Parathyroid adenoma (tissue), 2 donors: ENCODE results near the gene ARHGEF3.
"Not testable (repeated sequence)": the region's sequence is repeated elsewhere in the genome, so short reads cannot be mapped to it uniquely, and the experiment has no call there.

Experiments used
- H2AFZ ChIP-seq: fragments of 300-600 bp; sonication (generic); one replicate; pipeline ENCODE4 v1.7.0; 2017; ENCODE audit warnings: antibody characterized with exemption, mild to moderate bottlenecking
- H3K27ac ChIP-seq: fragments of 300-600 bp; sonication (generic); one replicate; pipeline ENCODE4 v1.7.0; 2017
- H3K27me3 ChIP-seq: fragments of 300-600 bp; sonication (generic); one replicate; pipeline ENCODE4 v1.7.0; 2017; ENCODE audit warnings: low read length; ENCODE audit not compliant: control insufficient read depth, insufficient read depth
- H3K36me3 ChIP-seq: fragments of 300-600 bp; sonication (generic); one replicate; pipeline ENCODE4 v1.7.0; 2017; ENCODE audit warnings: low read length; ENCODE audit not compliant: control insufficient read depth, insufficient read depth
- H3K4me1 ChIP-seq: fragments of 300-600 bp; sonication (generic); one replicate; pipeline ENCODE4 v1.7.0; 2017; ENCODE audit warnings: control low read depth
- H3K4me2 ChIP-seq: fragments of 300-600 bp; sonication (generic); one replicate; pipeline ENCODE4 v1.7.0; 2017; ENCODE audit warnings: low read length
- H3K4me3 ChIP-seq: fragments of 300-600 bp; sonication (generic); one replicate; pipeline ENCODE4 v1.7.0; 2017; ENCODE audit warnings: low read depth, low read length
- H3K79me2 ChIP-seq: fragments of 300-600 bp; sonication (generic); one replicate; pipeline ENCODE4 v1.7.0; 2017; ENCODE audit warnings: control low read depth
- H3K9ac ChIP-seq: fragments of 300-600 bp; sonication (generic); one replicate; pipeline ENCODE4 v1.7.0; 2017; ENCODE audit warnings: mild to moderate bottlenecking
- H3K9me3 ChIP-seq: fragments of 300-600 bp; sonication (generic); one replicate; pipeline ENCODE4 v1.7.0; 2017; ENCODE audit warnings: low read length; ENCODE audit not compliant: control insufficient read depth
- CTCF ChIP-seq: fragments of 300-600 bp; sonication (generic); IDR thresholded peaks from one replicate; pipeline ENCODE4 v1.7.0; 2017; ENCODE audit warnings: antibody characterized with exemption, mild to moderate bottlenecking
- donor health status: primary hyperparathyroidism.

The ARHGEF3 gene

DNA sequence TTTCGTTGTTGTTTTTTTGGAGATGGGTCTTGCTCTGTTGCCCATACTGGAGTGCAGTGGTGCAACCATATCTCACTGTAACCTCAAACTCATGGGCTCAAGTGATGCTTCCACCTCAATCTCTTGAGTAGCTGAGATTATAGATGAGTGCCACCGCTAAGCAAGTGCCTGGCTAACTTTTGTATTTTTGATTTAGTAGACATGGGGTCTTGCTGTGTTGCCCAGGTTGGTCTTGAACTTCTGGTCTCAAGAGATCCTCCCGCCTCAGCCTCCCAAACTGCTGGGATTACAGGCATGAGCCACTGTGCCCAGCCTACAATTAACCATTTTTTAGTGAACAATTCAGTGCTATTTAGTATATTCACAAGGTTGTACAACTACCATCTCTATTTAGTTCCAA is 42.2 kb downstream of the ARHGEF3 start:
- H3K36me3 ChIP-seq: no peaks in the 10 kb centered on the region
- H3K79me2 ChIP-seq: peaks cover 44% of the 10 kb centered on the region
- H3K9me3 ChIP-seq: no peaks in the 10 kb centered on the region
- H3K9ac ChIP-seq: no peak overlapping the region
- H3K27me3 ChIP-seq: no peaks in the 10 kb centered on the region
- no peak overlapping the region for H3K4me2 ChIP-seq
- no peak for TF ChIP-seq CTCF
- H3K4me1 ChIP-seq: peaks cover 2% of the 10 kb centered on the region
- H3K4me3 ChIP-seq: no peak overlapping the region
- no peak overlapping the region for H3K27ac ChIP-seq
- no peak overlapping the region for H2AFZ ChIP-seq

DNA sequence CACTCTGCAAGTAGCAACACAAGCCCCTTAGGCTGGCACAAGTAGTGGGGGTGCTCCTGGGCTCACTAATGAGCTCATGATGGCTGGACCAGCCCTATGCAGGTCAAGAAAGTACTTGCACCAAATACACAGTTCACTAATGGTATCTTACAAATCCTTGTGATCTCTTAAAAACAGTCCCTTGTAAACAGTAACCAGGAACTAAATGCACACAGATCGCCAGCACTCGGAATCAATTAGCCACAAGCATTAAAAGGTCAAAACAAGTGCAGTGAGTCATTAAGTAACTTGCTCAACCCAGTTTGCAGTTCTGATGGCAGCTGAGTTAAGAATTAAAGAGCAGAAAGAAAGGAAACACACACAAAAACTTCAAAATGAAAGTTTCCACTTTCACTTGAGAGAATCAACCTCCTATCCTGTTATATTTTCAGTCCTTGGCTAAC is 43.2 kb downstream of the ARHGEF3 start:
- Histone ChIP-seq H3K4me3 (no peak overlapping the region), H3K4me2 (no peak overlapping the region), H3K36me3 (no peaks in the 10 kb centered on the region), H3K27ac (no peak overlapping the region), H2AFZ (no peak overlapping the region), H3K79me2 (peaks cover 44% of the 10 kb centered on the region), H3K27me3 (no peaks in the 10 kb centered on the region), H3K9ac (no peak overlapping the region), H3K4me1 (peaks cover 2% of the 10 kb centered on the region), H3K9me3 (no peaks in the 10 kb centered on the region)
- TF ChIP-seq CTCF: no peak

GRCh38 chr3:56758042-56758441 is 43.7 kb downstream of the ARHGEF3 start:
- not testable (repeated sequence) for H3K4me3 ChIP-seq, H3K36me3 ChIP-seq, H3K4me1 ChIP-seq, H3K9ac ChIP-seq, H2AFZ ChIP-seq, H3K4me2 ChIP-seq, H3K27ac ChIP-seq, H3K27me3 ChIP-seq, H3K9me3 ChIP-seq
- H3K79me2 ChIP-seq: peaks cover 41% of the 10 kb centered on the region

GRCh38 chr3:56754741-56755417 is 46.9 kb downstream of the ARHGEF3 start:
- Histone ChIP-seq H3K9me3 (no peaks in the 10 kb centered on the region), H3K79me2 (peaks cover 11% of the 10 kb centered on the region), H3K9ac (no peak overlapping the region), H3K4me2 (no peak overlapping the region), H3K4me3 (no peak overlapping the region), H3K27ac (no peak overlapping the region), H2AFZ (no peak overlapping the region), H3K27me3 (no peaks in the 10 kb centered on the region), H3K4me1 (peaks cover 2% of the 10 kb centered on the region), H3K36me3 (no peaks in the 10 kb centered on the region)
- no peak for TF ChIP-seq CTCF

DNA sequence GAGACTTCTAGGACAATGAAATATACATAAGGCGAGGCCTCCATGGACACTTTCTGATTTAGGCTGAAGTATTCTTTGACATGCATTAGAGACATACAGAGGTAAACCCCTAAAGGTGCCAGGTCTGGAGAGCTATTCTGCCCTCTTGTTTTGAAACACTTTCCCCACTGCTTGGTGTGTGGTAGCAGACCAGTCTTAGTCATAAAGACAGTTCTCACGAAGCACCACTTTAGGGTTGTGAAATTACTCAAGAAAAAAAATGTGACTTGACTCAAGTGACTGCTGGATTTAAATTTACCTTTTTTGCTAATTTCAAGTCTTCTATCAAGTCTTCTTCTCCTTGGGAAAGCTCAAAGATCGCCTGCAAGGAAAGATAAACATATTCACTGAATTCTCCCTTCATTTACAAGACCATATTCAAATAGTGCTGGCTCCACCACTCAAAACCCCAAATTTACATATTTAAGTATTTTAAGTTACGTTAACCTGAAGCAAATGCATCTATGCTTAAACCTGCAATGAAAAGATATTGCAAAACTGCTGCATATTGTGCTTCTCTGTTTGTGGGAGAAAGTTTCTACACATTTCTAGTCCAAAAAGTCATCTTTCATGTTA is 48.4 kb downstream of the ARHGEF3 start:
- Histone ChIP-seq H3K27me3 (no peaks in the 10 kb centered on the region), H2AFZ (no peak overlapping the region), H3K36me3 (no peaks in the 10 kb centered on the region), H3K9me3 (no peaks in the 10 kb centered on the region), H3K4me2 (no peak overlapping the region), H3K4me1 (no peaks in the 10 kb centered on the region), H3K4me3 (no peak overlapping the region), H3K27ac (no peak overlapping the region), H3K9ac (no peak overlapping the region), H3K79me2 (no peaks in the 10 kb centered on the region)
- TF ChIP-seq CTCF: no peak
